ENCODE results near the gene TMEM108. TPM values are rescaled to one million over a fixed set of nuclear protein-coding genes. Genes with fewer than 3 reads are reported as not detected.

TMEM108 gene
- total RNA-seq, 4 donors from 2014 or later: 0.70 to 4.0 (median 1.4) TPM

GRCh38 chr3:133138017-133138416, 99.8 kb downstream of the TMEM108 start:
- Histone ChIP-seq H3K4me1 (no peaks in the 10 kb centered on the region), H3K36me3 (no peaks in the 10 kb centered on the region), H3K27me3 (no peaks in the 10 kb centered on the region), H3K4me3 (no peak overlapping the region), H3K27ac (no peak overlapping the region), H3K9me3 (no peaks in the 10 kb centered on the region)
- no peak for DNase-seq (ENCODE audit: low spot score in 2 of 2)
- WGBS: 86% methylated on average over 1 of the region's 1 CpG
- TF ChIP-seq POLR2AphosphoS5 (IDR thresholded peaks at IDR 0.05): no peak
- TF ChIP-seq, protein P1, sequence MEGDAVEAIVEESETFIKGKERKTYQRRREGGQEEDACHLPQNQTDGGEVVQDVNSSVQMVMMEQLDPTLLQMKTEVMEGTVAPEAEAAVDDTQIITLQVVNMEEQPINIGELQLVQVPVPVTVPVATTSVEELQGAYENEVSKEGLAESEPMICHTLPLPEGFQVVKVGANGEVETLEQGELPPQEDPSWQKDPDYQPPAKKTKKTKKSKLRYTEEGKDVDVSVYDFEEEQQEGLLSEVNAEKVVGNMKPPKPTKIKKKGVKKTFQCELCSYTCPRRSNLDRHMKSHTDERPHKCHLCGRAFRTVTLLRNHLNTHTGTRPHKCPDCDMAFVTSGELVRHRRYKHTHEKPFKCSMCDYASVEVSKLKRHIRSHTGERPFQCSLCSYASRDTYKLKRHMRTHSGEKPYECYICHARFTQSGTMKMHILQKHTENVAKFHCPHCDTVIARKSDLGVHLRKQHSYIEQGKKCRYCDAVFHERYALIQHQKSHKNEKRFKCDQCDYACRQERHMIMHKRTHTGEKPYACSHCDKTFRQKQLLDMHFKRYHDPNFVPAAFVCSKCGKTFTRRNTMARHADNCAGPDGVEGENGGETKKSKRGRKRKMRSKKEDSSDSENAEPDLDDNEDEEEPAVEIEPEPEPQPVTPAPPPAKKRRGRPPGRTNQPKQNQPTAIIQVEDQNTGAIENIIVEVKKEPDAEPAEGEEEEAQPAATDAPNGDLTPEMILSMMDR (IDR thresholded peaks at IDR 0.05): no peak
- no peak for TF ChIP-seq POLR2A (IDR thresholded peaks at IDR 0.05)
- TF ChIP-seq EP300 (IDR thresholded peaks at IDR 0.05): no peak

- Histone ChIP-seq H3K36me3 (no peaks in the 10 kb centered on the region), H3K27ac (no peak overlapping the region), H3K4me3 (no peak overlapping the region), H3K27me3 (no peaks in the 10 kb centered on the region), H3K4me1 (no peaks in the 10 kb centered on the region), H3K9me3 (no peaks in the 10 kb centered on the region)
- TF ChIP-seq POLR2AphosphoS5 (IDR thresholded peaks at IDR 0.05) (no peak), POLR2A (IDR thresholded peaks at IDR 0.05) (no peak), EP300 (IDR thresholded peaks at IDR 0.05) (no peak)
- TF ChIP-seq, protein P1 (IDR thresholded peaks at IDR 0.05): no peak
- WGBS: 72% methylated on average over 2 of the region's 2 CpGs
- DNase-seq (ENCODE audit: low spot score in 2 of 2): no peak
These were observed 113.9 kb downstream of the TMEM108 start for GRCh38 chr3:133152056-133152455.

GRCh38 chr3:133152681-133153220, 114.6 kb downstream of the TMEM108 start:
- H3K27me3 ChIP-seq: no peaks in the 10 kb centered on the region
- no peaks in the 10 kb centered on the region for H3K4me1 ChIP-seq
- DNase-seq (ENCODE audit: low spot score in 2 of 2): no peak
- no peak for TF ChIP-seq EP300 (IDR thresholded peaks at IDR 0.05)
- TF ChIP-seq, protein P1 (IDR thresholded peaks at IDR 0.05): no peak
- no peak for TF ChIP-seq POLR2A (IDR thresholded peaks at IDR 0.05)
- TF ChIP-seq POLR2AphosphoS5 (IDR thresholded peaks at IDR 0.05): no peak
- H3K4me3 ChIP-seq: no peak overlapping the region
- H3K9me3 ChIP-seq: no peaks in the 10 kb centered on the region
- no peak overlapping the region for H3K27ac ChIP-seq
- 71% methylated on average over 2 of the region's 2 CpGs for WGBS
- no peaks in the 10 kb centered on the region for H3K36me3 ChIP-seq

DNA sequence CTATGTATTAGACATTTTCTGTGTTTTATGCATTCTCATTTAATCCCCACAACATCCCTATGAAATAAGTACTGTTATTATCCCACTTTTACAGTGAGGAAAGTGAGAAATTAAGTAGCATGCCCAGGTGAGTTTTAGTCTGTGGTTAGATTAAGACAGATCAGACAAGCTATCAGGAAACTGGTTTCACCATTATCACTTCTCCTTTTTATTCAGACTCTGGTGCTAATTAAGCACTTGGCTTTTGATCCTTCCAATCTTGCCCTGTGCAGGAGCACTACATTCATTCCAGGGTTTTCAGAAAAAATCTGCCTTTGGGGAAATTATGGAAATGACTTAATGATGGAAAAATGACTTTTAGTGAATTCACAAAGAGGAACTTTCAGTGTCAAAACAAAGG, 115.2 kb downstream of the TMEM108 start:
- Histone ChIP-seq H3K9me3 (no peaks in the 10 kb centered on the region), H3K27ac (no peak overlapping the region), H3K4me1 (no peaks in the 10 kb centered on the region), H3K36me3 (no peaks in the 10 kb centered on the region), H3K27me3 (no peaks in the 10 kb centered on the region), H3K4me3 (no peak overlapping the region)
- DNase-seq (ENCODE audit: low spot score in 2 of 2): no peak
- TF ChIP-seq POLR2AphosphoS5 (IDR thresholded peaks at IDR 0.05): no peak
- TF ChIP-seq EP300 (IDR thresholded peaks at IDR 0.05): no peak
- TF ChIP-seq POLR2A (IDR thresholded peaks at IDR 0.05): no peak
- TF ChIP-seq, protein P1 (IDR thresholded peaks at IDR 0.05): no peak

DNA sequence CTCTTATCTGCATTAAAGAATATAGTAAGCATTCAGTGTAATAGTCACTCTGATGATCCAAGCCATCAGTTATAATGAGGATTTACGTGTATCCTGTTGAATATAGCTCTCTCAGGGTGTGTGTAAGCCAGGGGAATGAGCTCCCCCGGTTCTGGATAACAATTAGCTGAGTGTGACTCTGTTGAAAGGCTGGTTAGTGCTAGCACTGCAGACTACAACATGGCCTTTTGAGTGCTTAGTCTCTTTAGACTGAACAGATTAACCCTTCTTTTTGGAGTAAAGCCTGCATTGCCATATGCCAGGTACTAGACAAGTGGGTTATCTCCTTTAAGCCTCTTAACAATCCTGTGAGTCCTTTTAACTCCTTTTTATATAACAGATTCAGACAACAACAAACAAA, 119.5 kb downstream of the TMEM108 start:
- TF ChIP-seq POLR2A (IDR thresholded peaks at IDR 0.05): no peak
- no peak for TF ChIP-seq POLR2AphosphoS5 (IDR thresholded peaks at IDR 0.05)
- TF ChIP-seq, protein P1 (IDR thresholded peaks at IDR 0.05): no peak
- TF ChIP-seq EP300 (IDR thresholded peaks at IDR 0.05): no peak

More for the DNA sequence above, 119.5 kb downstream of the TMEM108 start:
- Histone ChIP-seq H3K27me3 (no peaks in the 10 kb centered on the region), H3K27ac (no peak overlapping the region), H3K4me1 (no peaks in the 10 kb centered on the region), H3K36me3 (no peaks in the 10 kb centered on the region), H3K4me3 (no peak overlapping the region), H3K9me3 (no peaks in the 10 kb centered on the region)
- DNase-seq (ENCODE audit: low spot score in 2 of 2): no peak
- WGBS: 66% methylated on average over 2 of the region's 2 CpGs

All from suprapubic skin (tissue), 4 donors.